HEK293T (cell line): ENCODE measurements around the gene KCNC1.

Experiments used
- CTCF ChIA-PET: fragments of 350-600 bp; formaldehyde crosslinking; extraction: SDS; loops from one replicate; lab custom pipeline; 2021; ENCODE audit warnings: antibody characterized with exemption, inconsistent platforms; lab: Yijun Ruan, JAX
- POLR2A ChIA-PET: fragments of 350-600 bp; formaldehyde crosslinking; extraction: SDS; loops from one replicate; lab custom pipeline; 2020; ENCODE audit warnings: antibody characterized with exemption, inconsistent platforms; lab: Yijun Ruan, JAX
- DNase-seq: peaks from one replicate; pipeline ENCODE4 v3.0.0; 2012; ENCODE audit warnings: mixed read lengths; ENCODE audit errors: extremely low spot score
- ARNT ChIP-seq: fragments of 450-650 bp; IDR thresholded peaks from 2 replicates; pipeline ENCODE4 v1.6.1; 2017; ENCODE audit warnings: mild to moderate bottlenecking
- BHLHE40 ChIP-seq: fragments of 450-650 bp; IDR thresholded peaks from 2 replicates; pipeline ENCODE4 v1.6.1; 2016; ENCODE audit warnings: mild to moderate bottlenecking, moderate library complexity, borderline replicate concordance
- CTBP1 ChIP-seq: fragments of 450-650 bp; IDR thresholded peaks from 2 replicates; pipeline ENCODE4 v1.6.1; 2016; ENCODE audit warnings: borderline replicate concordance
- ELF4 ChIP-seq: fragments of 450-650 bp; IDR thresholded peaks from 2 replicates; pipeline ENCODE4 v1.6.1; 2017; ENCODE audit warnings: antibody characterized with exemption
- FOXA1 ChIP-seq: fragments of 450-650 bp; IDR thresholded peaks from 2 replicates; pipeline ENCODE4 v1.6.1; 2016; ENCODE audit warnings: mild to moderate bottlenecking
- FOXK2 ChIP-seq: fragments of 450-650 bp; IDR thresholded peaks from 2 replicates; pipeline ENCODE4 v1.6.1; 2016; ENCODE audit warnings: mild to moderate bottlenecking
- FOXM1 ChIP-seq: fragments of 450-650 bp; IDR thresholded peaks from 2 replicates; pipeline ENCODE4 v1.6.1; 2017; ENCODE audit warnings: mild to moderate bottlenecking, borderline replicate concordance
- HDGF ChIP-seq: fragments of 450-650 bp; IDR thresholded peaks from 2 replicates; pipeline ENCODE4 v1.6.1; 2017; ENCODE audit warnings: antibody characterized with exemption, borderline replicate concordance
- L3MBTL2 ChIP-seq: fragments of 450-650 bp; conservative IDR thresholded peaks from 2 replicates; pipeline ENCODE4 v1.6.1; 2016; ENCODE audit warnings: mild to moderate bottlenecking
- LEF1 ChIP-seq: fragments of 450-650 bp; IDR thresholded peaks from 2 replicates; pipeline ENCODE4 v1.6.1; 2017; ENCODE audit warnings: mild to moderate bottlenecking, borderline replicate concordance
- NFRKB ChIP-seq: fragments of 450-650 bp; IDR thresholded peaks from 2 replicates; pipeline ENCODE4 v1.6.1; 2016; ENCODE audit warnings: mild to moderate bottlenecking, moderate library complexity
- SP1 ChIP-seq: fragments of 450-650 bp; IDR thresholded peaks from 2 replicates; pipeline ENCODE4 v1.6.1; 2017
- SUZ12 ChIP-seq: fragments of 450-650 bp; IDR thresholded peaks from 2 replicates; pipeline ENCODE4 v1.6.1; 2016; ENCODE audit warnings: mild to moderate bottlenecking
- TARDBP ChIP-seq: fragments of 450-650 bp; IDR thresholded peaks from 2 replicates; pipeline ENCODE4 v1.6.1; 2016
- ZNF384 ChIP-seq: fragments of 450-650 bp; IDR thresholded peaks from 2 replicates; pipeline ENCODE4 v1.6.1; 2016
- TF ChIP-seq, protein P1 (sequence below): fragments of 450-650 bp; IDR thresholded peaks from 2 replicates; pipeline ENCODE4 v1.6.1; 2016

The KCNC1 gene

GRCh38 chr11:17799147-17799546 is 64.6 kb downstream of the KCNC1 start:
- TF ChIP-seq SUZ12 (no peak), ELF4 (no peak), FOXM1 (no peak), NFRKB (no peak), FOXA1 (no peak), BHLHE40 (no peak), SP1 (no peak), ARNT (no peak), L3MBTL2 (no peak), LEF1 (no peak), FOXK2 (no peak), CTBP1 (no peak)
- TF ChIP-seq, protein P1, sequence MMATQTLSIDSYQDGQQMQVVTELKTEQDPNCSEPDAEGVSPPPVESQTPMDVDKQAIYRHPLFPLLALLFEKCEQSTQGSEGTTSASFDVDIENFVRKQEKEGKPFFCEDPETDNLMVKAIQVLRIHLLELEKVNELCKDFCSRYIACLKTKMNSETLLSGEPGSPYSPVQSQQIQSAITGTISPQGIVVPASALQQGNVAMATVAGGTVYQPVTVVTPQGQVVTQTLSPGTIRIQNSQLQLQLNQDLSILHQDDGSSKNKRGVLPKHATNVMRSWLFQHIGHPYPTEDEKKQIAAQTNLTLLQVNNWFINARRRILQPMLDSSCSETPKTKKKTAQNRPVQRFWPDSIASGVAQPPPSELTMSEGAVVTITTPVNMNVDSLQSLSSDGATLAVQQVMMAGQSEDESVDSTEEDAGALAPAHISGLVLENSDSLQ, result no peak
- DNase-seq, result no peak
- CTCF ChIA-PET, result no interaction called here
- POLR2A ChIA-PET, result no interaction called here

GRCh38 chr11:17801166-17801565 is 66.6 kb downstream of the KCNC1 start:
- POLR2A ChIA-PET, result no interaction called here
- TF ChIP-seq BHLHE40 (no peak), ZNF384 (no peak), HDGF (no peak), FOXK2 (no peak), ARNT (no peak), SUZ12 (no peak), LEF1 (no peak), SP1 (no peak), FOXA1 (no peak), L3MBTL2 (no peak), CTBP1 (no peak)
- TF ChIP-seq, protein P1, result no peak
- no peak for DNase-seq
- CTCF ChIA-PET, result no interaction called here

DNA sequence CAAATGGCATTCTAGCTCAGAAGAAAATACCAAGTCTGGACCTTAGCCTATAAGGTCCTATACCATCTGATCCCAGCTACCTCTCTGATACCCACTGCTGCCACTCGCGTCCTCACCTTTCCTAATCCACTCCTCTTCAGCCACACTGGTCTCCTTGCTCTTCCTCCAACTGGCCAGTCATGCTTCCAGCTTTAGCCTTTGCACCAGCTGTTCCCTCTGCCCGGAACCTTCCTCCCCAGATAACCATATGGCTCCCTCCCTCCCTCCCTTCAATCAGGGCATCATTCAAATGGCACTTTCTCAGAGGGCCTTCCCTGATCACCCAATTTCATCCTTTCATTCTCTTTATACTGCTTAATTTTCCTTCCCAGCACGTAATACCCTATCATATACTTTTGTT is 67.9 kb downstream of the KCNC1 start:
- TF ChIP-seq TARDBP, result no peak
- TF ChIP-seq FOXK2, result no peak
- no peak for TF ChIP-seq LEF1
- TF ChIP-seq, protein P1, result no peak
- no peak for TF ChIP-seq L3MBTL2
- TF ChIP-seq HDGF, result no peak
- TF ChIP-seq SUZ12, result no peak
- TF ChIP-seq SP1, result no peak
- no peak for TF ChIP-seq BHLHE40
- TF ChIP-seq ZNF384, result no peak
- TF ChIP-seq ARNT, result no peak
- TF ChIP-seq NFRKB, result no peak
- TF ChIP-seq FOXM1, result no peak
- POLR2A ChIA-PET, result no interaction called here
- DNase-seq, result no peak
- CTCF ChIA-PET, result interaction anchor here (1.0 kb wide), 1 partner anchor 10 kb away, joined by 3 read pairs; no protein-coding TSS in a partner anchor

DNA sequence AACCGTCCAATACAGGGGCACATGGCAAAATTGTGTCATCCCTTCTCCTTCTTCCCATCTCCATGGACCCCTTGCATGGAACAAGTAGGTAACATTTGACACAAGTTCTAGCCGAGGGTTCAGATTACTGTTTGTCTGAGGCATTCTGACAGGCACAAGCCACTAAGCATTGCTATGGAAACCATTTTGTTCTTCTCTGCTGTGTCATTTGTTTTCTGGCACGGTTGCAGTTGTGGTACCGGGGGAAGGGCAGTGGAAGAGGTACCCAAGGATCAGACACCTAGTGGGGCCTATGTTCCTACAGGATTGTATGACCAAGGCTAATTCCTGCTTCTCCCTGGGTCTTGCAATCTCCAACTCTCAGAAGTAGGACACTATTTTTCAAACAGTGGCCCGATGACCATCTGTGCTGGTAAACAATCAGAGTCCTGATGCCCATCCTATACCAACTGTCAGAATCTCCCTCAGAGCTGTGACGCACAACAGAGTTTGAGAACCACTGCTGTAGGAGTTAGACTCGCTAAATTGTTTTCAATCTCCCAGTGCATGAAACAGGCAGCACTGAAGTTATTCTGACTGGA is 69.3 kb downstream of the KCNC1 start:
- DNase-seq, result no peak
- TF ChIP-seq, protein P1, result no peak
- TF ChIP-seq ZNF384, result no peak
- no peak for TF ChIP-seq SUZ12
- TF ChIP-seq SP1, result no peak
- no peak for TF ChIP-seq FOXM1
- TF ChIP-seq LEF1, result no peak
- no peak for TF ChIP-seq ARNT
- TF ChIP-seq BHLHE40, result no peak
- no peak for TF ChIP-seq FOXK2
- TF ChIP-seq CTBP1, result no peak
- TF ChIP-seq ELF4, result no peak
- CTCF ChIA-PET, result no interaction called here
- POLR2A ChIA-PET, result no interaction called here

DNA sequence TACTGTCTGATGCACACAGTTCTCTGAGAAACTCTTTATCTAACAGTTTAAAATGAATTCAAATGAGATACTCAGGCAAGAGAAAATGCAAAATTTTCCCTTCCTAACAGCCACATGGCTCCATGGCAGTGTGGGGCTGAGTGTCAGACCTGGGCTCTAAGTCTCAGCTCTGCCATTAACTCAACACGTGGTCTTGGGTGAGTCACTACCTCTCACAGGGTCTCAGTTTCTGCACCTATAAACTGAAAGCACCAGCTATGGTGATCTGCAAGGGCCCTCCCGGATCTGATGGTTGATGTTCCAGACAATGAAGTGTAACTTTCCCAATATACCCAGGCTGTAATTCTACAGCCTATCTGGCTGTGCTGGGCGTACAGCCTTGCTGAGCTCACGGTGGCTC is 70.5 kb downstream of the KCNC1 start:
- CTCF ChIA-PET, result interaction anchor here (0.7 kb wide), 1 partner anchor 13 kb away, joined by 3 read pairs; no protein-coding TSS in a partner anchor
- TF ChIP-seq CTBP1, result no peak
- TF ChIP-seq HDGF, result no peak
- TF ChIP-seq, protein P1, result no peak
- no peak for TF ChIP-seq BHLHE40
- no peak for TF ChIP-seq FOXK2
- no peak for TF ChIP-seq FOXA1
- no peak for TF ChIP-seq ELF4
- TF ChIP-seq LEF1, result no peak
- TF ChIP-seq SUZ12, result no peak
- no peak for TF ChIP-seq NFRKB
- no peak for TF ChIP-seq L3MBTL2
- TF ChIP-seq SP1, result no peak
- no peak for TF ChIP-seq FOXM1
- TF ChIP-seq ZNF384, result no peak
- no peak for TF ChIP-seq ARNT
- no peak for TF ChIP-seq TARDBP
- no peak for DNase-seq
- POLR2A ChIA-PET, result no interaction called here
